ENCODE data around the gene HOXC10.

GRCh38 chr12:53986686-53987483, 1.9 kb downstream of the HOXC10 start:
- TF ChIP-seq CTCF (IDR thresholded peaks at IDR 0.05) (no peak), POLR2A (IDR thresholded peaks at IDR 0.05) (no peak)
